IMR-90 (cell line): ENCODE results near the gene GRID2IP. TPM values are rescaled to one million over a fixed set of nuclear protein-coding genes. Genes with fewer than 3 reads are reported as not detected.

Experiments
- ATAC-seq: fragments of 200-7000 bp; cut with Tn5 transposase; 2 replicates; pipeline ENCODE4 v1.9.1; 2020; ENCODE audit warnings: low read depth, mild to moderate bottlenecking, moderate library complexity
- BruUV-seq: library from RNA; stranded (reverse); fragments of 400-500 nt; replicated peaks from 2 replicates; lab custom pipeline; 2021; lab: Mats Ljungman, UMichigan
- CTCF ChIA-PET: fragments of 300-600 bp; formaldehyde crosslinking; extraction: SDS; loops from one replicate; lab custom pipeline; 2021; ENCODE audit warnings: antibody characterized with exemption; lab: Yijun Ruan, JAX
- POLR2A ChIA-PET: fragments of 300-600 bp; sonication (Branson Sonifier 250); formaldehyde crosslinking; loops from one replicate; lab custom pipeline; 2022; ENCODE audit warnings: antibody characterized with exemption; ENCODE audit not compliant: unreplicated experiment; lab: Charles Lee
- DNase-seq: peaks from one replicate; pipeline ENCODE4 v3.0.0; 2013
- H2AFZ ChIP-seq: replicated peaks from 2 replicates; pipeline ENCODE3; 2013; ENCODE audit warnings: low read length, mild to moderate bottlenecking; ENCODE audit not compliant: poor library complexity
- H2AK5ac ChIP-seq: 2 replicates; pipeline ENCODE4 v1.6.1; 2013; ENCODE audit warnings: low read depth, low read length, inconsistent platforms
- H2AK9ac ChIP-seq: replicated peaks from 2 replicates; pipeline ENCODE3; 2013; ENCODE audit warnings: mild to moderate bottlenecking, low read depth, low read length, moderate library complexity; ENCODE audit not compliant: poor library complexity
- H2BK120ac ChIP-seq: 2 replicates; pipeline ENCODE4 v1.6.1; 2013; ENCODE audit warnings: low read depth, low read length, inconsistent platforms
- H2BK15ac ChIP-seq: 3 replicates; pipeline ENCODE4 v1.6.1; 2013; ENCODE audit warnings: low read depth, low read length, inconsistent platforms
- H2BK20ac ChIP-seq: 2 replicates; pipeline ENCODE4 v1.6.1; 2013; ENCODE audit warnings: low read depth, mild to moderate bottlenecking, inconsistent platforms, low read length, moderate library complexity
- H2BK5ac ChIP-seq: 2 replicates; pipeline ENCODE4 v1.6.1; 2013; ENCODE audit warnings: mild to moderate bottlenecking, low read depth, low read length, inconsistent platforms; ENCODE audit not compliant: poor library complexity, severe bottlenecking
- H3K14ac ChIP-seq: replicated peaks from 2 replicates; pipeline ENCODE4 v1.6.1; 2013; ENCODE audit warnings: low read depth, low read length, inconsistent platforms
- H3K18ac ChIP-seq: 2 replicates; pipeline ENCODE4 v1.6.1; 2013; ENCODE audit warnings: low read depth, low read length, control low read depth
- H3K23ac ChIP-seq: 2 replicates; pipeline ENCODE4 v1.6.1; 2013; ENCODE audit warnings: low read depth, low read length, inconsistent platforms
- H3K27ac ChIP-seq: 2 replicates; pipeline ENCODE4 v1.5.1; 2013; ENCODE audit warnings: mild to moderate bottlenecking, control low read depth, low read length; ENCODE audit not compliant: insufficient read depth
- H3K27me3 ChIP-seq: 2 replicates; pipeline ENCODE4 v1.6.1; 2013; ENCODE audit warnings: low read length; ENCODE audit not compliant: control insufficient read depth, insufficient read depth
- H3K36me3 ChIP-seq: 2 replicates; pipeline ENCODE4 v1.6.1; 2013; ENCODE audit warnings: low read length, mixed read lengths; ENCODE audit not compliant: control insufficient read depth, insufficient read depth
- H3K4ac ChIP-seq: 2 replicates; pipeline ENCODE4 v1.6.1; 2013; ENCODE audit warnings: low read depth, low read length, inconsistent platforms
- H3K4me1 ChIP-seq: 2 replicates; pipeline ENCODE4 v1.6.1; 2013; ENCODE audit warnings: low read length, mixed read lengths; ENCODE audit not compliant: control insufficient read depth, insufficient read depth
- H3K4me2 ChIP-seq: 2 replicates; pipeline ENCODE4 v1.6.1; 2013; ENCODE audit warnings: low read depth, mild to moderate bottlenecking, control low read depth, low read length, moderate library complexity
- H3K4me3 ChIP-seq: 2 replicates; pipeline ENCODE4 v1.5.1; 2013; ENCODE audit warnings: low read depth, mild to moderate bottlenecking, control low read depth, low read length, moderate library complexity; ENCODE audit not compliant: insufficient read depth
- H3K56ac ChIP-seq: 2 replicates; pipeline ENCODE4 v1.6.1; 2013; ENCODE audit warnings: low read length, inconsistent platforms; ENCODE audit not compliant: insufficient read depth; ENCODE audit errors: extremely low read depth
- H3K79me1 ChIP-seq, 2 experiments: 2 replicates each; pipeline ENCODE4 v1.6.1; 2013; ENCODE audit warnings: low read length in 2 of 2, inconsistent platforms in 1 of 2, low read depth in 1 of 2
- H3K9ac ChIP-seq: 2 replicates; pipeline ENCODE4 v1.6.1; 2013; ENCODE audit warnings: low read depth, low read length, control low read depth
- H3K9me1 ChIP-seq: 2 replicates; pipeline ENCODE4 v1.6.1; 2013; ENCODE audit warnings: low read length, inconsistent platforms; ENCODE audit not compliant: insufficient read depth
- H3K9me3 ChIP-seq: 2 replicates; pipeline ENCODE4 v1.6.1; 2013; ENCODE audit warnings: low read length; ENCODE audit not compliant: control insufficient read depth, insufficient read depth
- H4K20me1 ChIP-seq: 2 replicates; pipeline ENCODE4 v1.6.1; 2013; ENCODE audit warnings: low read length, inconsistent platforms; ENCODE audit not compliant: insufficient read depth
- H4K5ac ChIP-seq: 2 replicates; pipeline ENCODE4 v1.6.1; 2013; ENCODE audit warnings: mild to moderate bottlenecking, low read depth, low read length, control low read depth
- H4K8ac ChIP-seq, 2 experiments: 2 replicates each; pipeline ENCODE4 v1.6.1; 2013; ENCODE audit warnings: low read depth in 2 of 2, low read length in 2 of 2, control low read depth in 1 of 2, inconsistent platforms in 1 of 2
- H4K91ac ChIP-seq: 2 replicates; pipeline ENCODE4 v1.6.1; 2013; ENCODE audit warnings: low read depth, low read length, inconsistent platforms; ENCODE audit not compliant: insufficient read depth
- BHLHE40 ChIP-seq: fragments of 150-350 bp; IDR thresholded peaks from 2 replicates; pipeline ENCODE4 v1.6.1; 2016; ENCODE audit warnings: mild to moderate bottlenecking, low read depth, low read length
- RFX5 ChIP-seq: IDR thresholded peaks from 2 replicates; pipeline ENCODE4 v1.8.0; 2012; ENCODE audit warnings: low read depth, mild to moderate bottlenecking, low read length, moderate library complexity
- WGBS, 2 experiments: methylation state at CpG; one replicate each; pipeline versions ENCODE4 v1.1.5 to v1.1.7; 2013; ENCODE audit warnings: missing lambda C conversion rate in 2 of 2; ENCODE audit not compliant: insufficient read length in 1 of 2; ENCODE audit errors: extremely low coverage in 2 of 2; 5-methylcytosine and 5-hydroxymethylcytosine counted together
- dilution Hi-C: fragments of 300-500 bp; cut with HindIII; formaldehyde crosslinking; loops from one replicate; pipeline ENCODE4 v1.14.3; 2018; ENCODE audit warnings: low sequenced_read_pairs; ENCODE audit not compliant: unreplicated experiment
- in situ Hi-C: fragments of 300-500 bp; cut with MboI; formaldehyde crosslinking; loops from 3 replicates; pipeline ENCODE4 v1.14.3; 2019; ENCODE audit warnings: low sequenced_read_pairs, inconsistent platforms, mixed read lengths
- intact Hi-C: fragments of 100-400 bp; cut with micrococcal nuclease; formaldehyde crosslinking; loops from 2 replicates; pipeline ENCODE4 v1.10.0; 2022
- polyA plus RNA-seq, 3 experiments: library from polyadenylated mRNA; depleted of rRNA; stranded (reverse); fragments of >200 nt; gene quantifications; 2 replicates each; pipeline ENCODE4 v1.2.3, GENCODE V29; 2012; ENCODE audit warnings: low replicate concordance in 1 of 3
- total RNA-seq: library from RNA; depleted of rRNA; stranded (reverse); fragments of >200 nt; gene quantifications from 2 replicates; pipeline ENCODE4 v1.2.3, GENCODE V29; 2012

The GRID2IP gene
- total and polyA plus RNA-seq, 2 of the 4 experiments (the other 2 are of a cell fraction): not detected

DNA sequence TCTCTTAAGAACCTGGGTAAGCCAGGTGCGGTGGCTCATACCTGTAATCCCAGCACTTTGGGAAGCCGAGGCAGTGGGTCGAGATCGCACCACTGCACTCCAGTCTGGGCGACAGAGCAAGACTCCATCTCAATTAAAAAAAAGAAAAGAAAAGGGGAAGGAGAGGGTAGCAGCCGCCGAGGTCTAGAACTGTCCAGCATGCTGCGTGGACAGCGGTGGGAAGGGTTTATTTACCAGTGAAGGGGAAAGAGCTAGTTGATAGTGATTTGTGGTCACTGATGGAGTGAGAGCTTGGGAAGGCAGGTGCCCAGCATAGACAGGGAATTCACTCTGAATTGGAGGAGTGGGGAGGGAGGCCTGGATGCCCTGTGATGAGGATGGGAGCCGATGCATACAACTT lies 60.1 kb downstream of the GRID2IP start:
- Histone ChIP-seq H3K14ac (no peak overlapping the region), H4K5ac (no peak overlapping the region), H2BK20ac (no peak overlapping the region), H2AK5ac (no peak overlapping the region), H3K4me1 (no peaks in the 10 kb centered on the region), H3K4ac (no peak overlapping the region), H3K4me2 (no peak overlapping the region), H3K9ac (no peak overlapping the region), H4K8ac (no peak overlapping the region), H2BK120ac (no peak overlapping the region), H3K9me1 (no peaks in the 10 kb centered on the region), H2AK9ac (no peak overlapping the region), H3K23ac (no peak overlapping the region), H4K20me1 (no peaks in the 10 kb centered on the region), H2AFZ (no peak overlapping the region), H4K91ac (no peak overlapping the region), H3K27ac (no peak overlapping the region), H3K79me1 (no peaks in the 10 kb centered on the region), H3K4me3 (no peak overlapping the region), H3K18ac (no peak overlapping the region), H3K9me3 (peaks cover 3% of the 10 kb centered on the region), H2BK15ac (no peak overlapping the region), H3K27me3 (peaks cover 13% of the 10 kb centered on the region), H2BK5ac (no peak overlapping the region), H3K56ac (no peak overlapping the region), H3K36me3 (no peaks in the 10 kb centered on the region)
- TF ChIP-seq RFX5: no peak
- TF ChIP-seq BHLHE40: no peak
- BruUV-seq: no TSS peak
- intact Hi-C loops: loop anchor here (2.0 kb wide), 1 partner anchor 74 kb away; no protein-coding TSS in a partner anchor
- in situ Hi-C loops: no loop called here
- DNase-seq (no peak), ATAC-seq (no peak)
- WGBS, 2 experiments: 84% methylated on average over 4 of the region's 10 CpGs; no CpG with 5 or more reads in 1 of the 2 experiments
- POLR2A ChIA-PET: no interaction called here
- dilution Hi-C loops: no loop called here
- CTCF ChIA-PET: no interaction called here
